HG02678 (cell line): Measurements from ENCODE around the gene KLF16.
A peak's percentile ranks its signal among the peaks of the same experiment; 100 is the strongest.
"Not testable (repeated sequence)": the region's sequence is repeated elsewhere in the genome, so short reads cannot be mapped to it uniquely, and the experiment has no call there.

ENCODE experiments used
- ATAC-seq: cut with Tn5 transposase; IDR thresholded peaks from one replicate; pipeline ENCODE4 v1.9.1; 2021; ENCODE audit warnings: mild to moderate bottlenecking, moderate library complexity; ENCODE audit not compliant: unreplicated experiment

The KLF16 gene

GRCh38 chr19:1884719-1885334, 21.4 kb upstream of the KLF16 start:
- ATAC-seq, result peak; percentile 17

- no peak for ATAC-seq
Measured at GRCh38 chr19:1884291-1884718, 20.9 kb upstream of the KLF16 start.

GRCh38 chr19:1883784-1884183, 20.4 kb upstream of the KLF16 start:
- ATAC-seq, result no peak

- ATAC-seq, result no peak
Measured at GRCh38 chr19:1882786-1883692, 19.7 kb upstream of the KLF16 start.

- ATAC-seq, result no peak
Measured at GRCh38 chr19:1882089-1882785, 18.9 kb upstream of the KLF16 start.

- ATAC-seq, result not testable (repeated sequence)
Measured at GRCh38 chr19:1881393-1882088, 18.2 kb upstream of the KLF16 start.

GRCh38 chr19:1880611-1881392, 17.4 kb upstream of the KLF16 start:
- no peak for ATAC-seq

- ATAC-seq, result not testable (repeated sequence)
Measured at GRCh38 chr19:1879982-1880381, 16.6 kb upstream of the KLF16 start.

- ATAC-seq, result not testable (repeated sequence)
Measured at GRCh38 chr19:1878583-1878982, 15.2 kb upstream of the KLF16 start.

- ATAC-seq, result not testable (repeated sequence)
Measured at GRCh38 chr19:1877280-1877660, 13.9 kb upstream of the KLF16 start.

- not testable (repeated sequence) for ATAC-seq
Measured at GRCh38 chr19:1876496-1877279, 13.3 kb upstream of the KLF16 start.

GRCh38 chr19:1875646-1876495, 12.5 kb upstream of the KLF16 start:
- ATAC-seq, result peak; percentile 88

- not testable (repeated sequence) for ATAC-seq
Measured at GRCh38 chr19:1875265-1875645, 11.9 kb upstream of the KLF16 start.

GRCh38 chr19:1874554-1875185, 11.3 kb upstream of the KLF16 start:
- ATAC-seq, result no peak

GRCh38 chr19:1873524-1874473, 10.4 kb upstream of the KLF16 start:
- no peak for ATAC-seq

GRCh38 chr19:1872807-1873523, 9.6 kb upstream of the KLF16 start:
- no peak for ATAC-seq
